Breast epithelium (tissue), 4 donors: ENCODE data around the gene HMGCL. TPM values are rescaled to one million over a fixed set of nuclear protein-coding genes. Genes with fewer than 3 reads are reported as not detected.
"Not testable (repeated sequence)": the region's sequence is repeated elsewhere in the genome, so short reads cannot be mapped to it uniquely, and the experiment has no call there.

ENCODE experiments used
- DNase-seq, 2 donors: peaks; one replicate each; pipeline ENCODE4 v3.0.0-alpha.2; 2019; ENCODE audit warnings: low spot score in 2 of 2
- H3K27ac ChIP-seq, 2 donors: fragments of 200-600 bp; sonication (generic) in 1 of 2; one replicate each; pipeline ENCODE4 v1.5.1; 2016 to 2019; ENCODE audit warnings: mild to moderate bottlenecking in 1 of 2
- H3K27me3 ChIP-seq, 2 donors: fragments of 200-600 bp; sonication (generic) in 1 of 2; one replicate each; pipeline versions ENCODE4 v1.5.1 to v1.6.0; 2017 to 2019; ENCODE audit warnings: control low read depth in 1 of 2, mild to moderate bottlenecking in 1 of 2
- H3K36me3 ChIP-seq: fragments of 200-600 bp; one replicate; pipeline ENCODE4 v1.5.1; 2019
- H3K4me1 ChIP-seq, 2 donors: fragments of 200-600 bp; sonication (generic); one replicate each; pipeline ENCODE4 v1.5.1; 2016 to 2019; ENCODE audit warnings: control low read depth in 1 of 2
- H3K4me3 ChIP-seq, 3 donors: fragments of 200-600 bp; sonication (generic); 1 replicate in 2 of 3; 2 replicates in 1 of 3; pipeline ENCODE4 v1.5.1; 2016 to 2019; ENCODE audit warnings: mild to moderate bottlenecking in 3 of 3, moderate library complexity in 2 of 3
- H3K9me3 ChIP-seq, 2 donors: fragments of 200-600 bp; sonication (generic) in 1 of 2; one replicate each; pipeline ENCODE4 v1.5.1; 2016 to 2019; ENCODE audit warnings: control low read depth in 1 of 2
- CTCF ChIP-seq, 3 donors: fragments of 450-650 bp; IDR thresholded peaks; one replicate each; pipeline ENCODE4 v1.5.1; 2016 to 2017; ENCODE audit warnings: antibody characterized with exemption in 3 of 3, mild to moderate bottlenecking in 3 of 3, moderate library complexity in 3 of 3
- POLR2A ChIP-seq: fragments of 450-650 bp; IDR thresholded peaks from one replicate; pipeline ENCODE4 v1.6.1; 2016; ENCODE audit warnings: antibody characterized with exemption, mild to moderate bottlenecking, moderate library complexity
- POLR2AphosphoS5 ChIP-seq, 3 donors: sonication (generic); formaldehyde crosslinking; IDR thresholded peaks; one replicate each; pipeline ENCODE4 v1.6.1; 2017; ENCODE audit warnings: antibody characterized with exemption in 3 of 3
- intact Hi-C: fragments of 100-400 bp; cut with DNase I; formaldehyde crosslinking; loops from one replicate; pipeline ENCODE4 v1.15.1; 2023; ENCODE audit warnings: low total_unique reads
- total RNA-seq, 3 donors: library from RNA; depleted of rRNA; stranded (reverse); fragments of >200 nt; gene quantifications; one replicate each; pipeline ENCODE4 v1.1.0, GENCODE V29; 2016

HMGCL gene
- total RNA-seq, 3 donors from 2014 or later, result 31.7 to 42.4 (median 39.0) TPM

GRCh38 chr1:23797478-23798448 lies 27.5 kb downstream of the HMGCL start:
- Histone ChIP-seq H3K4me1 (peaks cover 6% of the 10 kb centered on the region in 2 donors), H3K27ac (peak overlapping the region; percentile 2 to 92), H3K9me3 (no peaks in the 10 kb centered on the region), H3K4me3 (no peak overlapping the region), H3K36me3 (no peaks in the 10 kb centered on the region), H3K27me3 (no peaks in the 10 kb centered on the region)
- intact Hi-C loops, result no loop called here
- TF ChIP-seq CTCF (IDR thresholded peaks at IDR 0.05), result no peak
- TF ChIP-seq POLR2AphosphoS5 (IDR thresholded peaks at IDR 0.05), result no peak
- no peak for TF ChIP-seq POLR2A
- DNase-seq, result no peak

GRCh38 chr1:23796466-23797271 lies 28.6 kb downstream of the HMGCL start:
- DNase-seq, result peak in 1 of 2 donors; percentile 55
- Histone ChIP-seq H3K9me3 (no peaks in the 10 kb centered on the region), H3K27me3 (no peaks in the 10 kb centered on the region), H3K36me3 (no peaks in the 10 kb centered on the region), H3K27ac (peak overlapping the region; percentile 39 to 54), H3K4me3 (no peak overlapping the region), H3K4me1 (peaks cover 6 to 16% of the 10 kb centered on the region in 2 donors)
- no peak for TF ChIP-seq POLR2A
- TF ChIP-seq CTCF (IDR thresholded peaks at IDR 0.05), result peak in 1 of 3 donors; percentile 24
- intact Hi-C loops, result no loop called here

GRCh38 chr1:23795676-23796465 lies 29.4 kb downstream of the HMGCL start:
- intact Hi-C loops, result no loop called here

GRCh38 chr1:23794732-23795182 lies 30.5 kb downstream of the HMGCL start:
- H3K27ac ChIP-seq, intact Hi-C loops, H3K4me3 ChIP-seq, H3K36me3 ChIP-seq, H3K9me3 ChIP-seq, DNase-seq, H3K27me3 ChIP-seq: not testable (repeated sequence)
- peaks cover 4 to 19% of the 10 kb centered on the region in 2 donors for H3K4me1 ChIP-seq

More at GRCh38 chr1:23795676-23796465, 29.4 kb downstream of the HMGCL start:
- Histone ChIP-seq H3K36me3 (no peaks in the 10 kb centered on the region), H3K27me3 (no peaks in the 10 kb centered on the region), H3K4me3 (no peak overlapping the region), H3K27ac (peak overlapping the region; percentile 39 to 54), H3K4me1 (peaks cover 6 to 16% of the 10 kb centered on the region in 2 donors), H3K9me3 (no peaks in the 10 kb centered on the region)
- DNase-seq, result no peak
- no peak for TF ChIP-seq CTCF (IDR thresholded peaks at IDR 0.05)
- TF ChIP-seq POLR2A, result no peak
- no peak for TF ChIP-seq POLR2AphosphoS5 (IDR thresholded peaks at IDR 0.05)
